Keratinocyte (primary cell): Measurements from ENCODE around the gene CSMD2.

Experiments
- CTCF ChIP-seq, 3 experiments: IDR thresholded peaks in 1 of 3; conservative IDR thresholded peaks in 1 of 3; optimal IDR thresholded peaks in 1 of 3; 2 replicates in 2 of 3; 3 replicates in 1 of 3; pipeline versions ENCODE3 to v1.5.1; 2011; ENCODE audit warnings: low read length in 3 of 3, mild to moderate bottlenecking in 3 of 3, moderate library complexity in 2 of 3, control low read depth in 1 of 3, inconsistent platforms in 1 of 3; ENCODE audit not compliant: insufficient read depth in 2 of 3; ENCODE audit errors: extremely low read depth in 1 of 3
- EZH2 ChIP-seq: IDR thresholded peaks from one replicate; pipeline ENCODE4 v1.6.1; 2012; ENCODE audit warnings: inconsistent platforms, mild to moderate bottlenecking, low read length, moderate library complexity

GRCh38 chr1:33547576-33547975, 617.5 kb downstream of the CSMD2 start:
- TF ChIP-seq CTCF (optimal IDR thresholded peaks at IDR 0.05 in 1 of 3, IDR thresholded peaks at IDR 0.05 in 1 of 3, conservative IDR thresholded peaks at IDR 0.05 in 1 of 3; ENCODE audit: extremely low read depth in 1 of 3, insufficient read depth in 2 of 3, low read length in 3 of 3) (no peak), EZH2 (no peak)
